HCT116 (cell line): Measurements from ENCODE around the gene AGTRAP. TPM values are rescaled to one million over a fixed set of nuclear protein-coding genes. Genes with fewer than 3 reads are reported as not detected.

Experiments
- ATAC-seq: fragments of 200-7000 bp; cut with Tn5 transposase; 2 replicates; pipeline ENCODE4 v1.9.1; 2020; ENCODE audit warnings: mild to moderate bottlenecking, moderate library complexity
- BruUV-seq: library from RNA; stranded (reverse); fragments of 400-500 nt; replicated peaks from 2 replicates; lab custom pipeline; 2021; lab: Mats Ljungman, UMichigan
- CTCF ChIA-PET: fragments of 300-600 bp; sonication (Branson Sonifier 250); formaldehyde crosslinking; loops from one replicate; lab custom pipeline; 2021; ENCODE audit warnings: antibody characterized with exemption; lab: Charles Lee
- POLR2A ChIA-PET: fragments of 300-600, 350-600 bp; sonication (Branson Sonifier 250); formaldehyde crosslinking; loops from one replicate; lab custom pipeline; 2021; ENCODE audit warnings: antibody characterized with exemption; lab: Charles Lee
- RAD21 ChIA-PET, 2 experiments: fragments of 300-600 bp; sonication (Branson Sonifier 250); formaldehyde crosslinking; loops; one replicate each; lab custom pipeline; 2023; ENCODE audit warnings: low total read pairs in 2 of 2; ENCODE audit not compliant: uncharacterized antibody in 2 of 2, unreplicated experiment in 2 of 2, low non-redundant PET in 1 of 2; lab: Charles Lee
- DNase-seq: peaks from one replicate; pipeline ENCODE4 v3.0.0-alpha.2; 2010; ENCODE audit warnings: low read depth, low spot score
- H2AFZ ChIP-seq: fragments of 200-600 bp; shearing (Covaris generic), sonication (generic); 2 replicates; pipeline ENCODE4 v1.6.1; 2017; ENCODE audit warnings: low read depth, mixed run types, mixed read lengths, antibody characterized with exemption, low read length; ENCODE audit not compliant: poor library complexity, severe bottlenecking
- H3K27ac ChIP-seq: 2 replicates; pipeline ENCODE4 v1.5.1; 2012; ENCODE audit warnings: low read depth, low read length
- H3K27me3 ChIP-seq: fragments of 200-600 bp; sonication (generic); 2 replicates; pipeline ENCODE4 v1.6.1; 2016; ENCODE audit warnings: mixed run types, low read length, mixed read lengths; ENCODE audit not compliant: insufficient read depth
- H3K36me3 ChIP-seq, 2 experiments: fragments of 200-500 bp in 1 of 2; fragments of 200-600 bp in 1 of 2; sonication (Bioruptor generic) in 1 of 2; sonication (generic) in 1 of 2; 2 replicates each; pipeline versions ENCODE4 v1.5.1 to v1.6.1; 2014 to 2016; ENCODE audit warnings: low read length in 2 of 2, inconsistent platforms in 1 of 2, mixed read lengths in 1 of 2, mixed run types in 1 of 2; ENCODE audit not compliant: insufficient read depth in 2 of 2, control insufficient read depth in 1 of 2
- H3K4me1 ChIP-seq, 2 experiments: fragments of 200-600 bp in 1 of 2; sonication (generic) in 1 of 2; 2 replicates each; pipeline versions ENCODE4 v1.5.1 to v1.6.1; 2012 to 2017; ENCODE audit warnings: low read length in 2 of 2, inconsistent platforms in 1 of 2, mild to moderate bottlenecking in 1 of 2, mixed read lengths in 1 of 2, mixed run types in 1 of 2, moderate library complexity in 1 of 2; ENCODE audit not compliant: insufficient read depth in 2 of 2, control insufficient read depth in 1 of 2
- H3K4me2 ChIP-seq: fragments of 200-600 bp; sonication (generic); 2 replicates; pipeline ENCODE4 v1.6.1; 2017; ENCODE audit warnings: mixed run types, low read length, mixed read lengths
- H3K4me3 ChIP-seq, 2 experiments: fragments of 200-600 bp in 1 of 2; sonication (generic) in 1 of 2; replicated peaks in 1 of 2; 2 replicates each; pipeline ENCODE4 v1.5.1; 2011 to 2016; ENCODE audit warnings: low read length in 2 of 2, control low read depth in 1 of 2, low read depth in 1 of 2, mild to moderate bottlenecking in 1 of 2, mixed read lengths in 1 of 2, mixed run types in 1 of 2
- H3K79me2 ChIP-seq: fragments of 200-600 bp; sonication (generic); 2 replicates; pipeline ENCODE4 v1.6.1; 2017; ENCODE audit warnings: mild to moderate bottlenecking, mixed run types, low read length, moderate library complexity, mixed read lengths; ENCODE audit not compliant: insufficient read depth
- H3K9ac ChIP-seq: fragments of 200-600 bp; sonication (generic); 2 replicates; pipeline ENCODE4 v1.6.1; 2016; ENCODE audit warnings: low read length, mixed read lengths
- H3K9me2 ChIP-seq: fragments of 200-600 bp; sonication (generic), shearing (Covaris generic); 2 replicates; pipeline ENCODE4 v1.6.1; 2017; ENCODE audit warnings: mixed run types, mild to moderate bottlenecking, moderate library complexity; ENCODE audit not compliant: insufficient read depth
- H3K9me3 ChIP-seq, 2 experiments: fragments of 200-500 bp in 1 of 2; fragments of 200-600 bp in 1 of 2; sonication (Bioruptor generic) in 1 of 2; sonication (generic) in 1 of 2; 2 replicates each; pipeline ENCODE4 v1.6.1; 2014 to 2017; ENCODE audit warnings: low read length in 2 of 2, mixed read lengths in 2 of 2, inconsistent platforms in 1 of 2, low read depth in 1 of 2, mild to moderate bottlenecking in 1 of 2, mixed run types in 1 of 2, moderate library complexity in 1 of 2; ENCODE audit not compliant: control insufficient read depth in 1 of 2, insufficient read depth in 1 of 2
- H4K20me1 ChIP-seq: fragments of 200-600 bp; sonication (generic), shearing (Covaris generic); 2 replicates; pipeline ENCODE4 v1.6.1; 2017; ENCODE audit warnings: mixed run types, mild to moderate bottlenecking, moderate library complexity; ENCODE audit not compliant: insufficient read depth
- CBX3 ChIP-seq: IDR thresholded peaks from 2 replicates; pipeline ENCODE4 v1.6.1; 2012; ENCODE audit warnings: low read depth
- CEBPB ChIP-seq: IDR thresholded peaks from 2 replicates; pipeline ENCODE4 v1.6.1; 2012; ENCODE audit warnings: low read depth
- ELF1 ChIP-seq: IDR thresholded peaks from 2 replicates; pipeline ENCODE4 v1.6.1; 2012; ENCODE audit warnings: low read depth, borderline replicate concordance
- EZH2 ChIP-seq: fragments of 200-600 bp; sonication (generic); IDR thresholded peaks from 2 replicates; pipeline ENCODE4 v1.6.1; 2017; ENCODE audit warnings: antibody characterized with exemption, mixed run types
- EZH2phosphoT487 ChIP-seq: fragments of 200-600 bp; IDR thresholded peaks from 2 replicates; pipeline ENCODE4 v1.6.1; 2018; ENCODE audit warnings: antibody characterized with exemption, borderline replicate concordance
- FOSL1 ChIP-seq: IDR thresholded peaks from 2 replicates; pipeline ENCODE4 v1.6.1; 2012; ENCODE audit warnings: low read depth
- JUND ChIP-seq: IDR thresholded peaks from 2 replicates; pipeline ENCODE4 v1.6.1; 2012
- POLR2A ChIP-seq: IDR thresholded peaks from 2 replicates; pipeline ENCODE4 v1.7.0; 2011; ENCODE audit warnings: borderline replicate concordance; ENCODE audit not compliant: insufficient read depth, insufficient read length; ENCODE audit errors: extremely low read depth
- POLR2AphosphoS5 ChIP-seq: IDR thresholded peaks from 2 replicates; pipeline ENCODE4 v1.6.1; 2011; ENCODE audit warnings: mild to moderate bottlenecking, low read depth, low read length, moderate library complexity
- RAD21 ChIP-seq: IDR thresholded peaks from 2 replicates; pipeline ENCODE4 v1.6.1; 2012; ENCODE audit warnings: low read depth, mild to moderate bottlenecking
- SRF ChIP-seq: IDR thresholded peaks from 2 replicates; pipeline ENCODE4 v1.6.1; 2012; ENCODE audit warnings: low read depth
- TCF7L2 ChIP-seq: IDR thresholded peaks from 2 replicates; pipeline ENCODE4 v1.7.0; 2011; ENCODE audit warnings: borderline replicate concordance, inconsistent platforms; ENCODE audit not compliant: insufficient read depth, insufficient read length; ENCODE audit errors: extremely low read depth
- YY1 ChIP-seq: IDR thresholded peaks from 2 replicates; pipeline ENCODE4 v1.6.1; 2011; ENCODE audit warnings: low read length, low read depth, moderate library complexity, mild to moderate bottlenecking; ENCODE audit not compliant: insufficient replicate concordance; ENCODE audit errors: extremely low read depth
- ZFX ChIP-seq: fragments of 450-650 bp; IDR thresholded peaks from 2 replicates; pipeline ENCODE4 v1.6.1; 2017
- ZNF274 ChIP-seq: fragments of 200-500 bp; sonication (Bioruptor generic); IDR thresholded peaks from 2 replicates; pipeline ENCODE4 v1.6.1; 2014; ENCODE audit warnings: mild to moderate bottlenecking, low read depth, low read length, inconsistent platforms
- intact Hi-C: fragments of 100-400 bp; cut with micrococcal nuclease; formaldehyde crosslinking; loops from 2 replicates; pipeline ENCODE4 v1.10.0; 2022
- total RNA-seq: library from RNA; stranded (reverse); gene quantifications from one replicate; pipeline ENCODE4 v1.2.1, GENCODE V29; 2021; ENCODE audit not compliant: unreplicated experiment
- TF ChIP-seq, protein P1 (sequence below), 3 experiments: fragments of 200-600 bp in 1 of 3; sonication (generic) in 1 of 3; IDR thresholded peaks in 2 of 3; conservative IDR thresholded peaks in 1 of 3; 2 replicates each; pipeline ENCODE4 v1.5.1; 2012 to 2017; ENCODE audit warnings: low read depth in 2 of 3, low read length in 2 of 3, antibody characterized with exemption in 1 of 3, borderline replicate concordance in 1 of 3, control low read depth in 1 of 3, mild to moderate bottlenecking in 1 of 3, mixed read lengths in 1 of 3, mixed run types in 1 of 3, moderate library complexity in 1 of 3; ENCODE audit not compliant: insufficient read depth in 1 of 3
- TF ChIP-seq, protein P2 (sequence below): IDR thresholded peaks from 2 replicates; pipeline ENCODE4 v1.6.1; 2012
- TF ChIP-seq, protein P3 (sequence below): IDR thresholded peaks from 2 replicates; pipeline ENCODE4 v1.6.1; 2011; ENCODE audit warnings: mild to moderate bottlenecking, low read length, moderate library complexity; ENCODE audit not compliant: insufficient replicate concordance; ENCODE audit errors: extremely low read depth
- TF ChIP-seq, protein P4 (sequence below): IDR thresholded peaks from 2 replicates; pipeline ENCODE4 v1.6.1; 2012
- TF ChIP-seq, protein P5 (sequence below): IDR thresholded peaks from 2 replicates; pipeline ENCODE4 v1.6.1; 2012; ENCODE audit warnings: low read depth

Gene AGTRAP
- total RNA-seq, 1 experiment from 2014 or later = 49.0 TPM

DNA sequence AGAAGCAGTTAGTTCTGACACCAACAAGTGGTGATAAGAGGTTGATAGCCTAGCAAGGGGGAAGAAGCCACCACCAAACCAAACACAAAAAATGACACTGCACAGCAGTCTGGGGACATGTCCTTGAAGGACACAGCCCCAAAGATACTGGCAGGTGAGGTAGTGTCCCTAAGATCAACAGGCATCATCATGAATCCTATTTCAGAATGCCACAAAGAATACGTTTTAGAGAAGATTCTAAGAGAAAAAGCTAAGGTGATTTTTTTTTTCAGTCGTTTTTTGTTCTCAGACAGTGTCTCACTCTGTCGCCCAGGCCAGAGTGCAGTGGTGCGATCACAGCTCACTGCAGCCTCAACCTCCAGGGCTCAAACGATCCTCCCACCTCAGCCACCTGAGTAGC, 50.2 kb downstream of the AGTRAP start:
- ATAC-seq (no peak), DNase-seq (no peak)
- Histone ChIP-seq H3K4me3 (no peak overlapping the region), H3K4me1 (peaks cover 25 to 58% of the 10 kb centered on the region in 2 experiments), H3K9me2 (no peaks in the 10 kb centered on the region), H4K20me1 (no peaks in the 10 kb centered on the region), H3K36me3 (no peaks in the 10 kb centered on the region), H3K27me3 (no peaks in the 10 kb centered on the region), H3K4me2 (no peak overlapping the region), H3K9ac (no peak overlapping the region), H3K27ac (no peak overlapping the region)
- intact Hi-C loops = no loop called here
- BruUV-seq = no TSS peak
- ChIA-PET POLR2A (no interaction called here), CTCF (no interaction called here)
- TF ChIP-seq EZH2 (no peak), EZH2phosphoT487 (no peak), ELF1 (no peak), SRF (no peak), TCF7L2 (no peak), YY1 (no peak), ZNF274 (no peak), ZFX (no peak), JUND (no peak), POLR2AphosphoS5 (no peak), CBX3 (no peak), CEBPB (no peak), RAD21 (no peak), POLR2A (no peak), FOSL1 (no peak)
- TF ChIP-seq, protein P1, sequence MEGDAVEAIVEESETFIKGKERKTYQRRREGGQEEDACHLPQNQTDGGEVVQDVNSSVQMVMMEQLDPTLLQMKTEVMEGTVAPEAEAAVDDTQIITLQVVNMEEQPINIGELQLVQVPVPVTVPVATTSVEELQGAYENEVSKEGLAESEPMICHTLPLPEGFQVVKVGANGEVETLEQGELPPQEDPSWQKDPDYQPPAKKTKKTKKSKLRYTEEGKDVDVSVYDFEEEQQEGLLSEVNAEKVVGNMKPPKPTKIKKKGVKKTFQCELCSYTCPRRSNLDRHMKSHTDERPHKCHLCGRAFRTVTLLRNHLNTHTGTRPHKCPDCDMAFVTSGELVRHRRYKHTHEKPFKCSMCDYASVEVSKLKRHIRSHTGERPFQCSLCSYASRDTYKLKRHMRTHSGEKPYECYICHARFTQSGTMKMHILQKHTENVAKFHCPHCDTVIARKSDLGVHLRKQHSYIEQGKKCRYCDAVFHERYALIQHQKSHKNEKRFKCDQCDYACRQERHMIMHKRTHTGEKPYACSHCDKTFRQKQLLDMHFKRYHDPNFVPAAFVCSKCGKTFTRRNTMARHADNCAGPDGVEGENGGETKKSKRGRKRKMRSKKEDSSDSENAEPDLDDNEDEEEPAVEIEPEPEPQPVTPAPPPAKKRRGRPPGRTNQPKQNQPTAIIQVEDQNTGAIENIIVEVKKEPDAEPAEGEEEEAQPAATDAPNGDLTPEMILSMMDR (IDR thresholded peaks at IDR 0.05 in 2 of 3, conservative IDR thresholded peaks at IDR 0.05 in 1 of 3; ENCODE audit: borderline replicate concordance in 1 of 3, insufficient read depth in 1 of 3, low read depth in 2 of 3, low read length in 2 of 3) = no peak
- TF ChIP-seq, protein P2, sequence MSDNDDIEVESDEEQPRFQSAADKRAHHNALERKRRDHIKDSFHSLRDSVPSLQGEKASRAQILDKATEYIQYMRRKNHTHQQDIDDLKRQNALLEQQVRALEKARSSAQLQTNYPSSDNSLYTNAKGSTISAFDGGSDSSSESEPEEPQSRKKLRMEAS = no peak
- TF ChIP-seq, protein P3, sequence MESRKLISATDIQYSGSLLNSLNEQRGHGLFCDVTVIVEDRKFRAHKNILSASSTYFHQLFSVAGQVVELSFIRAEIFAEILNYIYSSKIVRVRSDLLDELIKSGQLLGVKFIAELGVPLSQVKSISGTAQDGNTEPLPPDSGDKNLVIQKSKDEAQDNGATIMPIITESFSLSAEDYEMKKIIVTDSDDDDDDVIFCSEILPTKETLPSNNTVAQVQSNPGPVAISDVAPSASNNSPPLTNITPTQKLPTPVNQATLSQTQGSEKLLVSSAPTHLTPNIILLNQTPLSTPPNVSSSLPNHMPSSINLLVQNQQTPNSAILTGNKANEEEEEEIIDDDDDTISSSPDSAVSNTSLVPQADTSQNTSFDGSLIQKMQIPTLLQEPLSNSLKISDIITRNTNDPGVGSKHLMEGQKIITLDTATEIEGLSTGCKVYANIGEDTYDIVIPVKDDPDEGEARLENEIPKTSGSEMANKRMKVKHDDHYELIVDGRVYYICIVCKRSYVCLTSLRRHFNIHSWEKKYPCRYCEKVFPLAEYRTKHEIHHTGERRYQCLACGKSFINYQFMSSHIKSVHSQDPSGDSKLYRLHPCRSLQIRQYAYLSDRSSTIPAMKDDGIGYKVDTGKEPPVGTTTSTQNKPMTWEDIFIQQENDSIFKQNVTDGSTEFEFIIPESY = no peak
- TF ChIP-seq, protein P4, sequence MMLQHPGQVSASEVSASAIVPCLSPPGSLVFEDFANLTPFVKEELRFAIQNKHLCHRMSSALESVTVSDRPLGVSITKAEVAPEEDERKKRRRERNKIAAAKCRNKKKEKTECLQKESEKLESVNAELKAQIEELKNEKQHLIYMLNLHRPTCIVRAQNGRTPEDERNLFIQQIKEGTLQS = no peak
- TF ChIP-seq, protein P5, sequence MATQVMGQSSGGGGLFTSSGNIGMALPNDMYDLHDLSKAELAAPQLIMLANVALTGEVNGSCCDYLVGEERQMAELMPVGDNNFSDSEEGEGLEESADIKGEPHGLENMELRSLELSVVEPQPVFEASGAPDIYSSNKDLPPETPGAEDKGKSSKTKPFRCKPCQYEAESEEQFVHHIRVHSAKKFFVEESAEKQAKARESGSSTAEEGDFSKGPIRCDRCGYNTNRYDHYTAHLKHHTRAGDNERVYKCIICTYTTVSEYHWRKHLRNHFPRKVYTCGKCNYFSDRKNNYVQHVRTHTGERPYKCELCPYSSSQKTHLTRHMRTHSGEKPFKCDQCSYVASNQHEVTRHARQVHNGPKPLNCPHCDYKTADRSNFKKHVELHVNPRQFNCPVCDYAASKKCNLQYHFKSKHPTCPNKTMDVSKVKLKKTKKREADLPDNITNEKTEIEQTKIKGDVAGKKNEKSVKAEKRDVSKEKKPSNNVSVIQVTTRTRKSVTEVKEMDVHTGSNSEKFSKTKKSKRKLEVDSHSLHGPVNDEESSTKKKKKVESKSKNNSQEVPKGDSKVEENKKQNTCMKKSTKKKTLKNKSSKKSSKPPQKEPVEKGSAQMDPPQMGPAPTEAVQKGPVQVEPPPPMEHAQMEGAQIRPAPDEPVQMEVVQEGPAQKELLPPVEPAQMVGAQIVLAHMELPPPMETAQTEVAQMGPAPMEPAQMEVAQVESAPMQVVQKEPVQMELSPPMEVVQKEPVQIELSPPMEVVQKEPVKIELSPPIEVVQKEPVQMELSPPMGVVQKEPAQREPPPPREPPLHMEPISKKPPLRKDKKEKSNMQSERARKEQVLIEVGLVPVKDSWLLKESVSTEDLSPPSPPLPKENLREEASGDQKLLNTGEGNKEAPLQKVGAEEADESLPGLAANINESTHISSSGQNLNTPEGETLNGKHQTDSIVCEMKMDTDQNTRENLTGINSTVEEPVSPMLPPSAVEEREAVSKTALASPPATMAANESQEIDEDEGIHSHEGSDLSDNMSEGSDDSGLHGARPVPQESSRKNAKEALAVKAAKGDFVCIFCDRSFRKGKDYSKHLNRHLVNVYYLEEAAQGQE = no peak
- TF ChIP-seq, all 23 proteins: peak for 0
- H2AFZ ChIP-seq = no peak overlapping the region
- H3K9me3 ChIP-seq = no peaks in the 10 kb centered on the region
- RAD21 ChIA-PET = interaction anchor here in 1 of 2 experiments (0.6 kb wide), 1 partner anchor 110 kb away, joined by 4 read pairs; no protein-coding TSS in a partner anchor
- H3K79me2 ChIP-seq = no peaks in the 10 kb centered on the region
